OCI-LY3 (cell line): ENCODE results near the gene MSI2.

Source experiments
- H2AFZ ChIP-seq: fragments of 200-600, 300-600 bp; shearing (Covaris generic); 2 replicates; pipeline ENCODE4 v1.6.0; 2014; ENCODE audit warnings: antibody characterized with exemption, low read depth, low read length
- H3K27ac ChIP-seq: fragments of 200-600, 300-600 bp; sonication (generic); 2 replicates; pipeline ENCODE4 v1.5.1; 2014; ENCODE audit warnings: mild to moderate bottlenecking, low read length, moderate library complexity, mixed read lengths
- H3K27me3 ChIP-seq: fragments of 200-600, 300-600 bp; sonication (generic); 2 replicates; pipeline ENCODE4 v1.6.1; 2014; ENCODE audit warnings: low read depth, low read length, mixed read lengths
- H3K36me3 ChIP-seq: fragments of 200-600, 300-600 bp; sonication (generic); replicated peaks from 2 replicates; pipeline ENCODE3; 2014; ENCODE audit warnings: low read depth, low read length, mixed read lengths
- H3K4me1 ChIP-seq: fragments of 300-600, 200-600 bp; sonication (generic); 2 replicates; pipeline ENCODE4 v1.6.1; 2014; ENCODE audit warnings: low read length, mixed read lengths
- H3K4me2 ChIP-seq: fragments of 200-600, 300-600 bp; sonication (generic); 2 replicates; pipeline ENCODE4 v1.6.1; 2014; ENCODE audit warnings: low read length, mixed read lengths
- H3K4me3 ChIP-seq: fragments of 300-600, 200-600 bp; sonication (generic); 2 replicates; pipeline ENCODE4 v1.5.1; 2014; ENCODE audit warnings: antibody characterized with exemption, mild to moderate bottlenecking, low read length, moderate library complexity
- H3K79me2 ChIP-seq: fragments of 300-600, 200-600 bp; shearing (Covaris generic); 2 replicates; pipeline ENCODE4 v1.6.1; 2014; ENCODE audit warnings: mild to moderate bottlenecking, low read length, mixed read lengths
- H3K9ac ChIP-seq: fragments of 300-600, 200-600 bp; shearing (Covaris generic); 2 replicates; pipeline ENCODE4 v1.6.0; 2014; ENCODE audit warnings: mild to moderate bottlenecking, low read length, moderate library complexity
- H3K9me3 ChIP-seq: fragments of 200-600, 300-600 bp; shearing (Covaris generic); 2 replicates; pipeline ENCODE4 v1.6.1; 2014; ENCODE audit warnings: low read length, mixed read lengths; ENCODE audit not compliant: insufficient read depth
- H4K20me1 ChIP-seq: fragments of 200-600, 300-600 bp; sonication (generic); 2 replicates; pipeline ENCODE4 v1.6.1; 2016; ENCODE audit warnings: low read length, mixed read lengths; ENCODE audit not compliant: insufficient read depth
- EZH2phosphoT487 ChIP-seq: fragments of 200-600 bp; shearing (Covaris generic); IDR thresholded peaks from 2 replicates; pipeline ENCODE4 v1.6.1; 2018; ENCODE audit warnings: antibody characterized with exemption, mixed run types, low read depth
- TF ChIP-seq, protein P1 (sequence below): fragments of 200-600, 300-600 bp; sonication (generic); IDR thresholded peaks from 2 replicates; pipeline ENCODE4 v1.5.1; 2014; ENCODE audit warnings: antibody characterized with exemption, low read length, low read depth

Gene MSI2

DNA sequence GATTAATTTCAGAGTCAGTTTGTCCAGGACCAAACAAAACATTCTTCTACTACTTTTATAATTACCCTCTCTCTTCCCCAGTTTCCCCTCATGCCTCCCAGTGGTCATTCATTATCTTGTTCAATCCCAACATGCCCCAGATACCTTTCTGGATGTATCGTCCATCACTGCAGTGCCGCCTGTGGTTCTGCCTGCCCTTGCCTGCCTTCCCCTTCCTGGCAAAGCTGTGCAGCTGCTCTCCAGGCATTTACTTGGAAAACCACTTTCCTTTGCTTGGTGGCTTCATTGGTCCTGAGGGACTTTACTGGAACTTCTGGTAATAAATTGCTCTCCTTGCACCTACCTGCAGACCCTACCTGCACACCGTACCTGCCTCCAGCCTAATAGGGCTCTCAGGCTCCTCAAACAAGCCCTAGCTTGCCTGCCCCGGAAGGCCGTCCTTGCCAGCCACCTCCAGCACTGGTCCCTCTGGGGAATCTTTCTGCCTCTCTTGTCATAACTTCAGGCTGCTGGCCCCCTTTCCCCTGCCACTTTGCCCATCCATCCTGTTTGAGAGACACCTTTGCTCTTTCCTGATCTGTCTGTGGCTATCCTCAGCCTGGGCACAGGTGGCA lies 19.5 kb upstream of the MSI2 start:
- Histone ChIP-seq H3K79me2 (no peaks in the 10 kb centered on the region), H3K27me3 (peaks cover 20% of the 10 kb centered on the region), H3K9ac (no peak overlapping the region), H3K9me3 (no peaks in the 10 kb centered on the region), H3K4me2 (no peak overlapping the region), H4K20me1 (no peaks in the 10 kb centered on the region), H3K4me3 (no peak overlapping the region), H2AFZ (no peak overlapping the region; the same call in 1 of the 2 replicates), H3K27ac (no peak overlapping the region), H3K36me3 (no peaks in the 10 kb centered on the region), H3K4me1 (no peaks in the 10 kb centered on the region)
- TF ChIP-seq, protein P1, sequence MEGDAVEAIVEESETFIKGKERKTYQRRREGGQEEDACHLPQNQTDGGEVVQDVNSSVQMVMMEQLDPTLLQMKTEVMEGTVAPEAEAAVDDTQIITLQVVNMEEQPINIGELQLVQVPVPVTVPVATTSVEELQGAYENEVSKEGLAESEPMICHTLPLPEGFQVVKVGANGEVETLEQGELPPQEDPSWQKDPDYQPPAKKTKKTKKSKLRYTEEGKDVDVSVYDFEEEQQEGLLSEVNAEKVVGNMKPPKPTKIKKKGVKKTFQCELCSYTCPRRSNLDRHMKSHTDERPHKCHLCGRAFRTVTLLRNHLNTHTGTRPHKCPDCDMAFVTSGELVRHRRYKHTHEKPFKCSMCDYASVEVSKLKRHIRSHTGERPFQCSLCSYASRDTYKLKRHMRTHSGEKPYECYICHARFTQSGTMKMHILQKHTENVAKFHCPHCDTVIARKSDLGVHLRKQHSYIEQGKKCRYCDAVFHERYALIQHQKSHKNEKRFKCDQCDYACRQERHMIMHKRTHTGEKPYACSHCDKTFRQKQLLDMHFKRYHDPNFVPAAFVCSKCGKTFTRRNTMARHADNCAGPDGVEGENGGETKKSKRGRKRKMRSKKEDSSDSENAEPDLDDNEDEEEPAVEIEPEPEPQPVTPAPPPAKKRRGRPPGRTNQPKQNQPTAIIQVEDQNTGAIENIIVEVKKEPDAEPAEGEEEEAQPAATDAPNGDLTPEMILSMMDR = no peak
- TF ChIP-seq EZH2phosphoT487 = no peak

DNA sequence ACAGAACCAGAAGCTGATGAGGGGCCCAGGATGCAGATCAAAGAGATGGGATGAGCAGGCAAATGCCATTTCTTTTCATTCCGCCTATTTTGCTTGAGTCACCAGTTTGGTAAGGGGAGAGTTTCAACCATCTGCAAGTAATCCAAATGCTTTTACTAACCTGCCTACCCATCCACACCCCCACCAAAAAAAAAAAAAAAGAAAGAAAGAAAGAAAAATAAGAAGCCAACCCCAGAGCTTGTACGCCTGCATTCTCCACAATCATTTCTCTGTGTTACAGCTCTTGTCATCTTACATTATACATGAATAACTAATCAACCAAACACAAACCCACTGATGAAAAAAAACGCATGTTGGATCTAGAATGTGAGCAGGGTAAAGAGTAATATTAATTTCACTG lies 15.7 kb upstream of the MSI2 start:
- TF ChIP-seq EZH2phosphoT487 = no peak
- TF ChIP-seq, protein P1 = no peak
- H3K27me3 ChIP-seq = peaks cover 14% of the 10 kb centered on the region

DNA sequence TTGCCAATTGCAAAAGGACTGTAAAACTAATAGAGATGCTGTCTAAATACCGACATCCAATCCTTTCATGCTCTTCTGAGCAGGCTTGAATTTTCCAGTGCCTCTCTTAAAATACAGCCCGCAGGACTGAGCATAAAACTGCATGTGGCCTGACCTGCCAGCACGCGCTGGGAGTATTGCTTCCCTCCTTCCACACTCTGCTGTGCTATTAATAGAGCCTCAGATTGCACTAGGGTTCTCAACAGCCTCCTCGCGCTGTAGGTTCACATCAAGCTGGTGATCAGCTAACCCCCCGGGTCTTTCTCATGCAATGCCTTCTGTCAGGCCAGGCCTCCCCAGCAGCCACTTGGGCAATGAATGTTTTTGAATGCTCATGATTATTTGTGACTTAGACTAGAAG lies 14.2 kb upstream of the MSI2 start:
- no peak overlapping the region for H3K4me2 ChIP-seq
- no peak overlapping the region for H3K4me3 ChIP-seq
- peaks cover 13% of the 10 kb centered on the region for H3K4me1 ChIP-seq
- peaks cover 14% of the 10 kb centered on the region for H3K27me3 ChIP-seq
- no peak overlapping the region for H3K9ac ChIP-seq
- no peak for TF ChIP-seq EZH2phosphoT487
- TF ChIP-seq, protein P1 = no peak
- no peak overlapping the region for H3K27ac ChIP-seq
- H3K36me3 ChIP-seq = no peaks in the 10 kb centered on the region
- no peak overlapping the region for H2AFZ ChIP-seq
- no peaks in the 10 kb centered on the region for H3K9me3 ChIP-seq
- no peaks in the 10 kb centered on the region for H3K79me2 ChIP-seq
- no peaks in the 10 kb centered on the region for H4K20me1 ChIP-seq

More for the DNA sequence above, 15.7 kb upstream of the MSI2 start:
- H3K4me2 ChIP-seq = no peak overlapping the region
- no peaks in the 10 kb centered on the region for H3K79me2 ChIP-seq
- H2AFZ ChIP-seq = no peak overlapping the region
- peaks cover 13% of the 10 kb centered on the region for H3K4me1 ChIP-seq
- H4K20me1 ChIP-seq = no peaks in the 10 kb centered on the region
- H3K27ac ChIP-seq = no peak overlapping the region
- H3K9me3 ChIP-seq = no peaks in the 10 kb centered on the region
- no peak overlapping the region for H3K4me3 ChIP-seq
- no peaks in the 10 kb centered on the region for H3K36me3 ChIP-seq
- H3K9ac ChIP-seq = no peak overlapping the region

DNA sequence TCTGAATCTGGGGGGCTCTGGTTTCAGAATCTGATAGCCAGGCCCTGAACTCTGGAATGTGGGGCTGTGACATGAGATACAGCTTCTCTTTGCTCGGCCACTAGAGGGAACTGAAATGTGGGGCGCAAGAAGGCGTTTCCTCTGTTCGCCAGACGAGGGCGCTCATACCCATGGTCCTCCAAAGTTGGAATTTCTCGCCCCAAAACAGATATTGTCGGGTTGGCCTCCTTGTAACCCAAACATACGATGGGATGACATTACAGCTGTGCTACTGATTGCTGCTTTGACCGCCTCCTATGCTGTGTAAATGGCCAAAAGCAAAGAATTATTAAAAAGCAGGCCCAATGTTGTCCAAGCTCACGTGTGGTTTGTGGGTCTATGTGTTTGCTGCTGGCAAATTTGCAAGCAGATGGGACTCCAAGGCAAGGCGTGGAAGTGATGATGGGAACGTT lies 13.1 kb upstream of the MSI2 start:
- Histone ChIP-seq H4K20me1 (no peaks in the 10 kb centered on the region), H3K4me1 (peaks cover 13% of the 10 kb centered on the region), H3K27me3 (peaks cover 14% of the 10 kb centered on the region), H3K9ac (no peak overlapping the region), H3K79me2 (no peaks in the 10 kb centered on the region), H3K4me3 (peak overlapping the region; percentile 53), H3K27ac (no peak overlapping the region), H3K4me2 (peak overlapping the region; percentile 76), H3K36me3 (no peaks in the 10 kb centered on the region), H2AFZ (peak overlapping the region; percentile 85; the same call in 1 of the 2 replicates), H3K9me3 (no peaks in the 10 kb centered on the region)
- TF ChIP-seq EZH2phosphoT487 = no peak
- TF ChIP-seq, protein P1 = peak; percentile 100
